NCI-H2107 (cell line): Measurements from ENCODE around the gene GGA2.
"Not testable (repeated sequence)": the region's sequence is repeated elsewhere in the genome, so short reads cannot be mapped to it uniquely, and the experiment has no call there.

Source experiments
- DNase-seq: peaks from one replicate; lab custom pipeline; 2025; lab: John Stamatoyannopoulos, UW

GGA2 gene

DNA sequence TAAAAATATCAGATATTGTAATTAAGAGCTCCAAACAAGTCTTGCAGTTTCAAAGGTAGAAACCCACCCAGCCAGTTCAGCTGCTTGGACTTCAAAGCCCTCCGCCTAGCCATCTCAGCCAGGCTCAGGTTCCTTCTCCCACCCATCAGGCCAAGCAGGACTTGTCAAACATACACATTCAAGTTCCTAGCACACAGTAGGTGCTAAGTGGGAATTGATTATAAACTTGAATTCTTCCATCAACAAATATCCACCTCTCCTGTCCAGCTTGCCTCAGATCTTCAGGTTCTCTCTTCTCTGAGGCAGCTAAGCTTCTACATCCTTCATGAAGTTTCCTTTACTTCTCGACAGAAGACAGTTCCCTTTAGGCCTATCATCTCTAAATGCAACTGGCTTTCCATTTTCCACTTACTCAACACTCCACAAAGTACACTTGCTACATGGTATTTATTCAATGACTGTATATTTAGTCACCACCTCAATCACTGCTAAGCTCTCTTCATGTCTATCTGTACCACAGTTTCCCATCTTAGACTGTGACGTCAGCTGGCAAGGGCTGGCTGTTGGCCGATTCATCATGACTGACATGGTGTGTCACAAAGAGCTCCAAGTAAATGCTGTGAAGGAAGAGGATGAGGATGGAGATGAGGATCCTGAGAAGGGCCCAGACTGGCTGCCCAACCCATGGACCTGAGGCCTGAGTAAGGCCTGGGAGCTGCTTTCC is 44.0 kb downstream of the GGA2 start:
- DNase-seq, result no peak

DNA sequence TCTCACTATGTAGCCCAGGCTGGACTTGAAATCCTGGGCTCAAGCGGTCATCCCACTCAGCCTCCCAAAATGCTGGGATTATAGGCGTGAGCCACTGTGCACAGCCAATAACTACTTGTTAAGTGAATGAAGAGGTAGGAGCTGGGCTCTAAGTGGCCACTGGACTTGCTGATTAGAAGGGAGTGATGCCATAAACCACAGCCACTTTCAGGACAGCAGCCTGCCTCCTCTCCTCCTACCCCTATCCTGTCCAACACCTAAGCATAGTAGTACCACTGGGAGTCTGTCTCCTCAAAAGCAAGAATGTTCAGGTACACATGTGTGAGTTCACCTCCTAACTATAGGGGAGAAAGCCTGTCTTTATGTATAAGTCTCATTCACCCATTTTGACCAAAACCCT is 45.1 kb downstream of the GGA2 start:
- no peak for DNase-seq

DNA sequence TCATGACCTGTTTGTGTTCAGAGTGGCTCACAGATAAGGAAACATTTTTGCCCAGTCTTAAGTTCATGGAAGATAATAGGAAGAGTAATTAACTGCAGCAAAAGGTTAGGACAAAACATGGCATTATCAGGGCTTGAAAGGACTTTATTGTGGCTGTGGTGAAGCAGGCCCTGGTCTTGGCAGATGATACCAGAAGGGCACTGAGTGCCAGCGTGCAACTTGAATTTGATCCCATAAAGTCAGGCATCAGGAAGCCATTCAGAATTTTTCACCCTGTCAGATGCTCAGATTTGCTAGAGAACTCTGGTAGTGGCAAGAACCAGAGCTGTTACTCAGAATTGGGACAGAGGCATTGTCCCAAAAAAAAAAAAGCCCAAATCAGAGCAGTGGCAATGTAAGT is 46.1 kb downstream of the GGA2 start:
- no peak for DNase-seq

DNA sequence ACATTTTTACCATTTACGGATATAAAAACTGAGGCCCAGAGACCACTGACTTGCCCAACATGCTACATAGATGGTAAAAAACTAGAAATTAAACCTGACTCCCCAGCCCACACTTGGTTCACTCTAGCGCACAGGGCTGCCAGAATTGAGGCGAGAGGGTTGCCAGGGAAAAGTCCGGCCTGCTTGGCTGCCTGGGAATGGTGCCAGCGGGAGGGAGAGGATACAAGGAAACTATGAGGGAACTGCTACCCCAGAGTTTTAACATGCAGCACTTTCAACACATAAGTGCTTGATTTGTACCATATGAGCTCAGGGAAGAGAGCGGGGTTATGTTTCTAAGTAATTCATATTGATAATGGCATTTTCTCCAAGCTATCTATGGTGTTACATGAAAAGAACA is 47.3 kb downstream of the GGA2 start:
- not testable (repeated sequence) for DNase-seq

DNA sequence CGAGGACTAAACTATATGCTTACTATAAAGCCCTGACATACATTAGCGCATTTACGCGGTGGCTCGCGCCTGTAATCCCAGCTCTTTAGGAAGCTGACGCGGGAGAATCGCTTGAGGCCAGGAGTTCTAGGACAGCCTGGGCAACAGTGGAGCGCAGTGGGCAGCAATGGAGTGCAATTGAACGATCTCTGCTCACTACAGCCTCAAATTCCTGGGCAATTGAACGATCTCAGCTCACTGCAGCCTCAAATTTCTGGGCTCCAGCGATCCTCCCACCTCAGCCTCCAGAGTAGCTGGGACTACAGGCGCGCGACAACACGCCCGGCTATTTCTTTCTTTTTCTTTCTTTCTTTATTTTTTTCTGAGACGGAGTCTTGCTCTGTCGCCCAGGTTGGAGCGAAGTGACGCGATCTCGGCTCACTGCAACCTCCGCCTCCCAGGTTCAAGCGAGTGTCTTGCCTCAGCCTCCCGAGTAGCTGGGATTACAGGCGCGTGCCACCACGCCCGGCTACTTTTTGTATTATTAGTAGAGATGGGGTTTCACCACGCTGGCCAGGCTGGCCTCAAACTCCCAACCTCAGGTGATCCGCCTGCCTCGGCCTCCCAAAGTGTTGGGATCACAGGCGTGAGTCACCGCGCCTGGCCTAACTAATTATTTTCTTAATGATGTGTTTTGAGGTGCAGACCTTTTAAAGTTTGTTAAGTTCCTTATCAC is 56.8 kb downstream of the GGA2 start:
- no peak for DNase-seq

DNA sequence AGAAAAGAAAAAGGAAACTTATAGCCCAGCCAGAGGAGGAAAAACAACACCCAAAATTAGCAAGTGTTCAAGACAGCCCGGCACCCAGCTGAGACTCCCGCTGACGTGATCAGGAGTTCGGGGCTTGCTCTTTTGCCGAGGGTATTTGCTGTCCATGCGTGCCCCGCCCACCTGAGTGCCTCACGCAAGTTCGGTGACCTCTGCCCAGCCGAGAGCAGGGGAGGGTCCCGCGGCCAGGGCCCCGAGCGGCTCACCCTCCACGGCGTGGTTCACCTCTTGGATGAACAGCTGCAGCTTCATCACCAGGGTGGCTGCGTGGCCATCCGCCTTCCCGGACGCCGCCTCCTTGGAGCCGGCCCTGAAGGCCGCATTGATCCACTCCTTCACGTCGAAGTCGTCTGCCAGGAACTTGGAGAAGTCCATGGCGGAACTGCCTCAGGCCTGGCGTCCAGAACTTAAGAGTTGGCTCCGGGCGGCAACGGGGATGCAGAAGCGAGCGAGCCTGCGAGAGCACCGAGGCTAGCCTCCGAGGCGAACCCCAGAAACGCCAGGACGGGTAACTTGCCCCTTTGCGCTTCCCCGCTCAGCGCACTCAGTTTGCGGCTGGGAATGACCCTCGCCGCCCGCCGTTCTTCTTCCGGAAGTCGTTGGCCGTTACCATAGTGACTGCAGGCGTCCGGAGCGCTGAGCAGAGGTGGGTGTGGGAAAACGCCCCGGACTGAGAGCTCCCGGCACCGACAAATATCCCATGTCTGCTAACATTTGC is 57.5 kb downstream of the GGA2 start, which contains the start of gene COG7:
Gene COG7, minus strand, starts transcription at position 618 of the 766 bp plus-strand sequence. Its CDS starts 195 bp downstream, at position 423.
- DNase-seq, result peak; percentile 56

DNA sequence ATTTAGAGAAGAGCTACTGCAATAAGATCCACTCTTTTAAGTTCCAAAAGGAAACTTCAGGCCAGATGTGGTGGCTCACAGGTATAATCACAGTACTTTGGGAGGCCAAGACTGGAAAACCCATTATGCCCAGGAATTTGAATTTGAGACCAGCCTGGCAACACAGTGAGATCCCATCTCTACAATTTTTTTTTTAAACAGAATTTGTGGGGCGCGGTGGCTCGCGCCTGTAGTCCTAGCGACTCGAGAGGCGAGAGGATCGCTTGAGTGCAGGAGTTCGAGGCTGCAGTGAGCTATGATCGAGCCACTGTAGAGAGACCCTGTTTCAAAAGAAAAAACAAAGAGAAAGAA is 58.1 kb downstream of the GGA2 start:
- no peak for DNase-seq

DNA sequence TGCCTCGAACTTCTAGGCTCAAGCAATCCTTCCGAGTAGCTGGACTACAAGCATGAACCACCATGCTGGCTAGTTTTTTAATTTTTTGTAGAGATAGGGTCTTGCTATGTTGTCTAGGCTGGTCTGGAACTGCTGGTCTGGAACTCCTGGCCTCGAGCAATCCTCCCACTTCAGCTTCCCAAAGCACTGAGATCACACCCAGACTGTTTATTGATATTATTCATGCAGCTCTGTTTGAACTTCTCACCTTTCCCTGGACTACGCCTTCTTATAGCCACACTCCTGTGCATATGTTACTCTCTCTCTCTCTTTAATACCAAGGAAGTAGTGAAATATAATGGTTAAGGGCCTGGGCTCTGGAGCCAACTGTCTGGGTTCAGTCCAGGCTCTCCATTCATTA is 61.9 kb downstream of the GGA2 start:
- DNase-seq, result no peak

DNA sequence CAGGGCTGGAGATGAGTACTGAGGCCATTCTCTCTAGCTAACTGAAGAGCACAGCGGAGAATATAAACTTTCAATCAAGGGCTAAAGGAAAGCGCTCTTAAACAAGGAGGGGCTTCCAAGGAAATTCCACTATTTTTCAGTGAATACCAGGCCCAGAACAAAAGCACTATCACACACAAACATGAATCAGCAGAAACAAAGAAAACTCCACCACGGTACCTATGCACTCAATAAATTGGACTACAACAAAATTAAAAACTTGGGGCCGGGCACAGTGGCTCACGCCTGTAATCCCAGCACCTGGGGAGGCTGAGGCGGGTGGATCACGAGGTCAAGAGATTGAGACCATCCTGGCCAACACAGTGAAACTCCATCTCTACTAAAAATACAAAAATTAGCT is 72.8 kb downstream of the GGA2 start:
- DNase-seq, result not testable (repeated sequence)

DNA sequence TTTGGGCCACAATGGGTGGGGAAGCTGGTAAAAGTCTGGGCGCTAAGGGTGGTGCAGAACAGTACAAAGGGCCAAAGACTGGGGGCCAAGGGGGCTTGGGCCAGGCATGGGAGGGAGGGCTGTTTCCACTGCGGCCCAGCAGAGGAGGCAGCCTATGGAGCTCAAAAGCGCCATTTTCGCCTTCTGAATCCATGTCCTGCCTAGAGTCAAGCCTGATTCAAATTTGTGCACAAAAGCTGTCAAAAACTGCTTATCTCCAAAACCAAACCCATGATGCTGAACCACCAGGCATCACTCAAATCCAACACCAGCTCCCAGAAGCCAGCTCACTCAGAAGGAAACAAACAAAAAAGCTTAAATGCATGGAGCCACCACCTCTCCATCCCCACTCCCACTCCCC is 73.3 kb downstream of the GGA2 start:
- DNase-seq, result no peak

DNA sequence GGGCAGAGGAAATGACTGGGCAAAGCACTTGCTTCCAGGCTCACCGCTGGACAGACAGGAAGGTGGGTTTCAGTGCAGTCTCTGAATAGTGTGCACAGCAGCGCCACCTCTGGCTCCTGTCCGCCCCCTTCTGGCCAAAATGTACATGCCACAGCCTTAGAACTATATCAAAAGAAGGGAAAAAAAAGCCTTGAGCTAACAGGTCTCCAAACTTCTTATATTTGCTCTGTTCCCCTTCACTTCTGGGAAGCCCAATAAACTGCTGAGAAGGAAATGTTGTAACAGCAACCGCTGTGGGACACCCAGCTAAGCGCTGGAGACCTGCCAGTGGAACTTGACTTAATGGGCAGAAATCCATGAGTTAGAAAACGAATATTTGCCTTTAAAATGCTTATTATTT is 74.8 kb downstream of the GGA2 start:
- DNase-seq, result no peak

DNA sequence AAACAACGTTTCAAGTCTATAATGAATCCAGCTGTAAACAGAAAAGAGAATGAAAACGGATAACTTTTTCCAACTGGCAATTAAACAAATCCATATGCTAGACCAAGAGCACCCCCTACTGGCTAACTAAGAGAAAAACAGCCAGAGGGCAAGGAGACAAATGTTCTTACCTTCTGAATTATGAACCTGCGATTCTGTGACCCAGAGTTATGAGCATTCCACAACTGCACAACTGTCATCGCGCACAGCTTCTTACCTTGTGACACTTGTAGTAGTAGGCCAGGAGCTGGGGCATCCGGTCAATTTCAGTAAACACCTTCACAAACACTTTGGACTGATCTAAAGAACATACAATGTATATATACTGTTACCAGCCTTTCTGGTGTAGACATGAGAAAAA is 75.9 kb downstream of the GGA2 start:
- peak; percentile 43 for DNase-seq

DNA sequence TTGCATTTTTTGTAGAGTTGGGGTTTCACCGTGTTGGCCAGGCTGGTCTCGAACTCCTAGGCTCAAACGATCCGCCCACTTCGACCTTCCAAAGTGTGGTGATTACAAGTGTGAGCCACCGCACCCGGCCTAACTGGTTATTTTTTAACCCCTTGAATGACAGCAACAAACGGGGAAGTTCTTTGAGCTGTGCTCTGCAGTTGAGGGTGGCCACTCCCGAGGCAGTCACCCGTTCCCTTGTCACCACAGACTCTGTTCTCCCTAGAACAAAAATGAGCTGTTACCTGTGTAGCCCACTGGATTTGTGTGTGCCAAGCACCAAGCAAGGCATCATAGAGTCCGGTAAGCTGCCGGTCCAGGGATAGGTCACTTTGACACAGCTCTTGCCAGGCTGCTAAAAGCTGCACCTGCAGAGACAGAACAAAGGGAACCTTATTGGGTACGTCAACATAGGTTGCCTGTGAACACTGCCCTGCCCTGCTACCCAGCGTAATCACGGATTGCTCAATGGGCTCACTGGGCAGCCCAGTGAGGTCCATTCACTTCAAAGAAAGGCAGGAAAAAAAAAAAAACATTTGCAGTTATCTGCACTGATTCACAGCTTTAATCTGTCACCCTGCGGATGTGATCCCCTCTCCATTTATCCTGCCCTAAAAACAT is 76.9 kb downstream of the GGA2 start:
- no peak for DNase-seq

DNA sequence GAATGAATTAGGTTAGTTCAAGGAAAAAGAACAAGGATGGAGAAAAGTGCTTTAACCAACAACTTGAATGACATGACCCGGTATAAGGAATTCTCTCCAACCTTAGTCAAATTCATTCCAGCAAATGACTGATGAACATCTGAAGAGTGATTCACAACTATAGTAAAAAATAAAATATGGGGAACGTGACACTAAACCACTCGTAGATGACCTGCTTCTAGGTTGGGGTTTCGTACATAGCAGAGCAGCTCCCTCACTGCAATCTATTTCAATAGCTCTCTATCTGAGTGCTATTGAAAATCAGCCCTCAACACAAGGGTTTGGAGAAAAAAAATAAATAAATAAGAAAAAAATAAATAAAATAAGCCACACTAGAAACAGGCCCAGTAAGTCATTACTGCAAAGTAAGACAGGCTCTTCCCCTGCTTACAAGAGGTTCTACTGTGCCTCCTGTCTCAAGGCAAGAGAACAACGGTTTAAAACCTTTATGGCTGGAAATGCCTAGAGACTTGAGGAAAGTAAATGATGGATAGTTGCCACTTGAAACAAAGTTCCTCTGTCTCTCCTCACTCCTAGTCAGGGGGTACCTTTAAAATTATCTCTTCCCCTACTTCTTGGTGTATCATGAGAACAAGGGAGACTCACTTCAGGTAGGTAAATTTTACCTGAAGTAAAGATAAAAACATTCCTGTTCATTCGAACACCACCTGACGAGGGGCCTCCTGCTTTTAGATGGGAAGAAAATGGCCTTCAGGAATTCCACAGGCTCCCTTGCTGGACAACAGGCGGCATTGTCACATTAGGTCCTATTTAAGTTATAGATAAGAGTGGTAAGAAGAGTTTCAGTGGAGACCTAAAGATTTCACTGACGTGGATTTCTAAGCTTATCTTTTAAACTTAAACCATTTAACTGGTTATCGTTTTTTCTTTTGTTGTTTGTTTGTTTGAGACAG is 77.8 kb downstream of the GGA2 start:
- DNase-seq, result no peak

DNA sequence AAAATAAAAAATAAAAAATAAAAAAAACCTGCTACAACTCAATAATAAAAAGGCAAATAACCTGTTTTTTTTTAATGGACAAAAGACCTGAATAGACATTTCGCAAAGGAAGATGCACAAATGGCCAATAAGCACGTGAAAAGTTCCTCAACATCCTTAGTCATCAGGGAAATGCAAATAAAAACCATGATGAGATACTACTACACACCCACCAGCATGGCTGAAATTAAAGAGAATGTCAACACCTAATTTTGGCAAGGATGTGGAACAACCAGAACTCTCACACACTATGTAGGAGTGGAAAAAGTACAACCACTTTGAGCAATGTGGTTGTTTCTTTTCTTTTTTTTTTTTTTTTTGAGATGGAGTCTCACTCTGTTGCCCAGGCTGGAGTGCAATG is 81.9 kb downstream of the GGA2 start:
- DNase-seq, result no peak

DNA sequence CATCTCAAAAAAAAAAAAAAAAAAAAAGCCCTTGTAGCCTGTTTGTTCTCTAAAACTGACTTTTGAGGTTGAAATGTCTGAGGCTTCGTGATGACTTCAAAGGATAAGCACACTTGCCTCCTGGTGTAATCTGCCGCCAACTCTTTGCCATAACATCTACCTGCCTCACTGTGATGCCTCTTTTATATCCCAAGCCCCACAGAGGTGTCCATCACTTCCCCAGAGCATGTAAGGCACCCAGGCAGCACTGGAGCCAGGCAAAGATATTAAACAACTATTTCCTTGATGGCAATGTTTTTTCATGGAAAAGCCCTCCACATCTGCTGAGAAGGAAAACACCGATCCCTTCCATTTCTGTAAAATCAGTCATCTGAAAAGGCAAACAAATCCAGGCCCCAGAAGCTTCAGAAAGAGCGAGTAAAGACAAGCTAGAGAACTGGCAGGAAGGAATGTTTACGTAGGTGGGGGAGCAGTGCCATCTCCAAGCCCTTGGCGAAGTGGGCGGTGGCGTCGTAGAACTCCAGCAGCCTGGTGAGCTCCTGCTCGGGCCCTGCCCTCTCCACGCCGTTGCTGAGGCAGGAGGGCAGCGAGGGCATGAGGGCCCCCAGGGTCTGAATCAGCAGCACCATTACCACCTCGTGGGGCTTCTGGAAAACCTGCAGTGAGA is 85.9 kb downstream of the GGA2 start:
- no peak for DNase-seq

DNA sequence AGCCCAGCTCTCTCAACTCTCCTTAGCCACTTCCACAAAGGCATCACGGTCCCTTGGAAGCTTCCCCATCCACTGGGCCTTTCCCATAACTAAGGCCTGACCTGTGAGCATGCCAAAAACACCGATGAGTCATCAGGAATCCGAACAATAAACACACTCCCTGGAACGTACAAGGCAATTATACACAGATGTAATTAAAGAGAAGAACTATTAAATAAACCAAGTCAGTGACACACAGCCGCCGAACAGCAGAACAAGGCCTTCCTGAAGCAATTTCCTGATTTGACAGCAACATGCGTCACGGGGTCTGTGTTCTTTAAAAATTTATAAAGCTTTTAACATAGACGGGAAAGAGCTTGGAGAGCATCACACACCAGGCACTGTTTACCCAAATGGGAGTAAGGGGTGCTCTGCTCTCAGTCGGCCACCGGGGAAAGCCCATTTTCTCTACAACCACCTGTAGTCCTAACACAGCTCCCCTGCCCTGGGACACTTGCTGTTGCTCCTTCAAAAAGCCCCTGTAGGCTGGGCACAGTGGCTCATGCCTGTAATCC is 86.7 kb downstream of the GGA2 start:
- DNase-seq, result no peak

DNA sequence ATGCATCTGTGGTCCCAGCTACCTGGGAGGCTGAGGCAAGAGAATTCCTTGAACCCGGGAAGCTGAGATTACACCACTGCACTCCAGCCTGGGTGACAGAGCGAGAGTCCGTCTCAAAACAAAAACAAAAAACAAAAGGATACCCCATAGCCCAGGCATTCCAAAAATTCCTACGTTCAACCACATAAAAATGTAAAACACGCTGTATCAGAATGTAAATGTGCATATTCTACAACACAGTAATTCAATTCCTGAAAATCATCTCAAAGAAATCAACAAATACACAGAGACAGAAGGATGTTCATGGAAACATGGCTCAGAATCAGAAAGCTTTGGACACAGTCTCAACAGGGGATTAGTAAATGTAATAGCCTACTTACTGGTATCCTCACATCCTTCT is 90.3 kb downstream of the GGA2 start:
- no peak for DNase-seq

DNA sequence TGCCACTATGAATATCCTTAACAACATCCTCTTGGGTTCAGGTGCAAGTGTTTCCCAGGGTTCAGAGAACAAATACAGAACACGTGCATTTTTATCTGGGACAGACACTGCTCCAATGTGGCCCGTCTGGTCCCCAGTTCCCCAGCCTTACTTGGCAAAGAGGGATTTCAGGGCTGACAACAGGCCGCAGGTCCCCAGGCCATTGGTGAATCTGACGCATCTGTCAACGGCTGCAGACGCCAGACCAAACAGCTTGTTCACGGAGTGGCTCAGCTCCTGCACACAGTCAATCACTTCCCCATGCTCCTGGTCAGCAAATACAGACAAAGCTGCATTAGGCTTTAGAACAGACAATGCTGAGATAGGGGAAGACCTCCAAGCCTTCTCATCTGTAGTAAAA is 93.5 kb downstream of the GGA2 start:
- DNase-seq, result no peak

DNA sequence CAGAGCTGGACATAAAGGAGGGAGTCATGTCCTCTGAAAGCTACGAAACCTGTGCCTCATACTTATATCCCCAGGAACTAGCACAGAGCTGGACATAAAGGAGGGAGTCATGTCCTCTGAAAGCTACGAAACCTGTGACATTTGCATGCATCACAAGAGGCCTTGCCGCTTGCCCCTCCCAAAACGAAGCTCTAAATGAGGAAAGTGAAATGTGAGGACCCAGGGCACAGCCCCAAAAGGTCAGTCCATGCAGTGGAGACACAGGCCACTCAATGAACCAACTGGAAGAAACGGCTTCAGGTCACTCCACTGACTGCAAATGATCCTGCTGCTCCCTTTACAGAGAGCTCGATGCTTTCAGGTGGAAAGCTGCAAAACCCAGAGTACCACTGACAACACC is 95.6 kb downstream of the GGA2 start:
- DNase-seq, result no peak
